HCT116 (cell line): ENCODE measurements around the gene ZNF284. TPM values are rescaled to one million over a fixed set of nuclear protein-coding genes. Genes with fewer than 3 reads are reported as not detected.

ENCODE experiments used
- ATAC-seq: fragments of 200-7000 bp; cut with Tn5 transposase; 2 replicates; pipeline ENCODE4 v1.9.1; 2020; ENCODE audit warnings: mild to moderate bottlenecking, moderate library complexity
- BruUV-seq: library from RNA; stranded (reverse); fragments of 400-500 nt; replicated peaks from 2 replicates; lab custom pipeline; 2021; lab: Mats Ljungman, UMichigan
- CTCF ChIA-PET: fragments of 300-600 bp; sonication (Branson Sonifier 250); formaldehyde crosslinking; loops from one replicate; lab custom pipeline; 2021; ENCODE audit warnings: antibody characterized with exemption; lab: Charles Lee
- POLR2A ChIA-PET: fragments of 300-600, 350-600 bp; sonication (Branson Sonifier 250); formaldehyde crosslinking; loops from one replicate; lab custom pipeline; 2021; ENCODE audit warnings: antibody characterized with exemption; lab: Charles Lee
- RAD21 ChIA-PET, 2 experiments: fragments of 300-600 bp; sonication (Branson Sonifier 250); formaldehyde crosslinking; loops; one replicate each; lab custom pipeline; 2023; ENCODE audit warnings: low total read pairs in 2 of 2; ENCODE audit not compliant: uncharacterized antibody in 2 of 2, unreplicated experiment in 2 of 2, low non-redundant PET in 1 of 2; lab: Charles Lee
- DNase-seq: peaks from one replicate; pipeline ENCODE4 v3.0.0-alpha.2; 2010; ENCODE audit warnings: low read depth, low spot score
- H2AFZ ChIP-seq: fragments of 200-600 bp; shearing (Covaris generic), sonication (generic); 2 replicates; pipeline ENCODE4 v1.6.1; 2017; ENCODE audit warnings: low read depth, mixed run types, mixed read lengths, antibody characterized with exemption, low read length; ENCODE audit not compliant: poor library complexity, severe bottlenecking
- H3K27ac ChIP-seq: 2 replicates; pipeline ENCODE4 v1.5.1; 2012; ENCODE audit warnings: low read depth, low read length
- H3K27me3 ChIP-seq: fragments of 200-600 bp; sonication (generic); 2 replicates; pipeline ENCODE4 v1.6.1; 2016; ENCODE audit warnings: mixed run types, low read length, mixed read lengths; ENCODE audit not compliant: insufficient read depth
- H3K36me3 ChIP-seq, 2 experiments: fragments of 200-500 bp in 1 of 2; fragments of 200-600 bp in 1 of 2; sonication (Bioruptor generic) in 1 of 2; sonication (generic) in 1 of 2; 2 replicates each; pipeline versions ENCODE4 v1.5.1 to v1.6.1; 2014 to 2016; ENCODE audit warnings: low read length in 2 of 2, inconsistent platforms in 1 of 2, mixed read lengths in 1 of 2, mixed run types in 1 of 2; ENCODE audit not compliant: insufficient read depth in 2 of 2, control insufficient read depth in 1 of 2
- H3K4me1 ChIP-seq, 2 experiments: fragments of 200-600 bp in 1 of 2; sonication (generic) in 1 of 2; 2 replicates each; pipeline versions ENCODE4 v1.5.1 to v1.6.1; 2012 to 2017; ENCODE audit warnings: low read length in 2 of 2, inconsistent platforms in 1 of 2, mild to moderate bottlenecking in 1 of 2, mixed read lengths in 1 of 2, mixed run types in 1 of 2, moderate library complexity in 1 of 2; ENCODE audit not compliant: insufficient read depth in 2 of 2, control insufficient read depth in 1 of 2
- H3K4me2 ChIP-seq: fragments of 200-600 bp; sonication (generic); 2 replicates; pipeline ENCODE4 v1.6.1; 2017; ENCODE audit warnings: mixed run types, low read length, mixed read lengths
- H3K4me3 ChIP-seq, 2 experiments: fragments of 200-600 bp in 1 of 2; sonication (generic) in 1 of 2; replicated peaks in 1 of 2; 2 replicates each; pipeline ENCODE4 v1.5.1; 2011 to 2016; ENCODE audit warnings: low read length in 2 of 2, control low read depth in 1 of 2, low read depth in 1 of 2, mild to moderate bottlenecking in 1 of 2, mixed read lengths in 1 of 2, mixed run types in 1 of 2
- H3K79me2 ChIP-seq: fragments of 200-600 bp; sonication (generic); 2 replicates; pipeline ENCODE4 v1.6.1; 2017; ENCODE audit warnings: mild to moderate bottlenecking, mixed run types, low read length, moderate library complexity, mixed read lengths; ENCODE audit not compliant: insufficient read depth
- H3K9ac ChIP-seq: fragments of 200-600 bp; sonication (generic); 2 replicates; pipeline ENCODE4 v1.6.1; 2016; ENCODE audit warnings: low read length, mixed read lengths
- H3K9me2 ChIP-seq: fragments of 200-600 bp; sonication (generic), shearing (Covaris generic); 2 replicates; pipeline ENCODE4 v1.6.1; 2017; ENCODE audit warnings: mixed run types, mild to moderate bottlenecking, moderate library complexity; ENCODE audit not compliant: insufficient read depth
- H3K9me3 ChIP-seq, 2 experiments: fragments of 200-500 bp in 1 of 2; fragments of 200-600 bp in 1 of 2; sonication (Bioruptor generic) in 1 of 2; sonication (generic) in 1 of 2; 2 replicates each; pipeline ENCODE4 v1.6.1; 2014 to 2017; ENCODE audit warnings: low read length in 2 of 2, mixed read lengths in 2 of 2, inconsistent platforms in 1 of 2, low read depth in 1 of 2, mild to moderate bottlenecking in 1 of 2, mixed run types in 1 of 2, moderate library complexity in 1 of 2; ENCODE audit not compliant: control insufficient read depth in 1 of 2, insufficient read depth in 1 of 2
- H4K20me1 ChIP-seq: fragments of 200-600 bp; sonication (generic), shearing (Covaris generic); 2 replicates; pipeline ENCODE4 v1.6.1; 2017; ENCODE audit warnings: mixed run types, mild to moderate bottlenecking, moderate library complexity; ENCODE audit not compliant: insufficient read depth
- CEBPB ChIP-seq: IDR thresholded peaks from 2 replicates; pipeline ENCODE4 v1.6.1; 2012; ENCODE audit warnings: low read depth
- EGR1 ChIP-seq: IDR thresholded peaks from 2 replicates; pipeline ENCODE4 v1.6.1; 2012; ENCODE audit warnings: low read depth
- JUND ChIP-seq: IDR thresholded peaks from 2 replicates; pipeline ENCODE4 v1.6.1; 2012
- POLR2A ChIP-seq: IDR thresholded peaks from 2 replicates; pipeline ENCODE4 v1.7.0; 2011; ENCODE audit warnings: borderline replicate concordance; ENCODE audit not compliant: insufficient read depth, insufficient read length; ENCODE audit errors: extremely low read depth
- POLR2AphosphoS5 ChIP-seq: IDR thresholded peaks from 2 replicates; pipeline ENCODE4 v1.6.1; 2011; ENCODE audit warnings: mild to moderate bottlenecking, low read depth, low read length, moderate library complexity
- REST ChIP-seq: IDR thresholded peaks from 2 replicates; pipeline ENCODE4 v1.6.1; 2012; ENCODE audit warnings: low read depth
- SIN3A ChIP-seq: IDR thresholded peaks from 2 replicates; pipeline ENCODE4 v1.6.1; 2012; ENCODE audit warnings: low read depth
- TCF7L2 ChIP-seq: IDR thresholded peaks from 2 replicates; pipeline ENCODE4 v1.7.0; 2011; ENCODE audit warnings: borderline replicate concordance, inconsistent platforms; ENCODE audit not compliant: insufficient read depth, insufficient read length; ENCODE audit errors: extremely low read depth
- ZFX ChIP-seq: fragments of 450-650 bp; IDR thresholded peaks from 2 replicates; pipeline ENCODE4 v1.6.1; 2017
- intact Hi-C: fragments of 100-400 bp; cut with micrococcal nuclease; formaldehyde crosslinking; loops from 2 replicates; pipeline ENCODE4 v1.10.0; 2022
- total RNA-seq: library from RNA; stranded (reverse); gene quantifications from one replicate; pipeline ENCODE4 v1.2.1, GENCODE V29; 2021; ENCODE audit not compliant: unreplicated experiment

ZNF284 gene
- total RNA-seq, 1 experiment from 2014 or later: not detected

GRCh38 chr19:44069415-44069814 lies 2.5 kb upstream of the ZNF284 start:
- no peaks in the 10 kb centered on the region for H3K4me1 ChIP-seq
- H3K27me3 ChIP-seq: no peaks in the 10 kb centered on the region
- no peaks in the 10 kb centered on the region for H3K79me2 ChIP-seq
- no peak overlapping the region for H3K4me3 ChIP-seq
- intact Hi-C loops: no loop called here
- ChIA-PET CTCF (no interaction called here), POLR2A (no interaction called here), RAD21 (no interaction called here)
- TF ChIP-seq POLR2AphosphoS5 (no peak), TCF7L2 (no peak), SIN3A (no peak), POLR2A (no peak)
- peaks cover 0 to 20% of the 10 kb centered on the region in 2 experiments; a peak in 3 of 4 replicates for H3K9me3 ChIP-seq
- no TSS peak for BruUV-seq
- H2AFZ ChIP-seq: no peak overlapping the region
- ATAC-seq (no peak), DNase-seq (no peak)
- no peak overlapping the region for H3K27ac ChIP-seq
- no peaks in the 10 kb centered on the region for H4K20me1 ChIP-seq
- no peaks in the 10 kb centered on the region for H3K36me3 ChIP-seq
- no peak overlapping the region for H3K9ac ChIP-seq
- H3K4me2 ChIP-seq: no peak overlapping the region
- no peaks in the 10 kb centered on the region for H3K9me2 ChIP-seq

GRCh38 chr19:44072543-44073401 lies 813 bp downstream of the ZNF284 start:
- no peak overlapping the region for H3K9ac ChIP-seq
- POLR2A ChIA-PET: no interaction called here
- no peak for TF ChIP-seq ZFX
- no peak for TF ChIP-seq JUND
- no peak for TF ChIP-seq SIN3A
- TF ChIP-seq CEBPB: no peak
- no peak for TF ChIP-seq REST
- TF ChIP-seq EGR1: no peak
- TF ChIP-seq, all 23 proteins: peak for 0
- H2AFZ ChIP-seq: no peak overlapping the region
- H3K27me3 ChIP-seq: no peaks in the 10 kb centered on the region
- CTCF ChIA-PET: no interaction called here
- no peaks in the 10 kb centered on the region for H3K36me3 ChIP-seq
- DNase-seq (no peak), ATAC-seq (no peak)
- no TSS peak for BruUV-seq
- no peak overlapping the region for H3K4me3 ChIP-seq
- intact Hi-C loops: no loop called here
- RAD21 ChIA-PET: no interaction called here
- no peaks in the 10 kb centered on the region for H3K9me2 ChIP-seq
- H4K20me1 ChIP-seq: no peaks in the 10 kb centered on the region
- H3K9me3 ChIP-seq: no peaks in the 10 kb centered on the region; a peak in 2 of 4 replicates
- H3K4me1 ChIP-seq: no peaks in the 10 kb centered on the region
- no peaks in the 10 kb centered on the region for H3K79me2 ChIP-seq
- H3K4me2 ChIP-seq: no peak overlapping the region
- no peak overlapping the region for H3K27ac ChIP-seq
